IMR-90 (cell line): ENCODE data around the gene CACNA2D3. TPM values are rescaled to one million over a fixed set of nuclear protein-coding genes. Genes with fewer than 3 reads are reported as not detected.

Experiments
- ATAC-seq: fragments of 200-7000 bp; cut with Tn5 transposase; 2 replicates; pipeline ENCODE4 v1.9.1; 2020; ENCODE audit warnings: low read depth, mild to moderate bottlenecking, moderate library complexity
- BruUV-seq: library from RNA; stranded (reverse); fragments of 400-500 nt; replicated peaks from 2 replicates; lab custom pipeline; 2021; lab: Mats Ljungman, UMichigan
- CTCF ChIA-PET: fragments of 300-600 bp; formaldehyde crosslinking; extraction: SDS; loops from one replicate; lab custom pipeline; 2021; ENCODE audit warnings: antibody characterized with exemption; lab: Yijun Ruan, JAX
- POLR2A ChIA-PET: fragments of 300-600 bp; sonication (Branson Sonifier 250); formaldehyde crosslinking; loops from one replicate; lab custom pipeline; 2022; ENCODE audit warnings: antibody characterized with exemption; ENCODE audit not compliant: unreplicated experiment; lab: Charles Lee
- DNase-seq: peaks from one replicate; pipeline ENCODE4 v3.0.0; 2013
- H2AFZ ChIP-seq: replicated peaks from 2 replicates; pipeline ENCODE3; 2013; ENCODE audit warnings: low read length, mild to moderate bottlenecking; ENCODE audit not compliant: poor library complexity
- H2AK5ac ChIP-seq: 2 replicates; pipeline ENCODE4 v1.6.1; 2013; ENCODE audit warnings: low read depth, low read length, inconsistent platforms
- H2AK9ac ChIP-seq: replicated peaks from 2 replicates; pipeline ENCODE3; 2013; ENCODE audit warnings: mild to moderate bottlenecking, low read depth, low read length, moderate library complexity; ENCODE audit not compliant: poor library complexity
- H2BK120ac ChIP-seq: 2 replicates; pipeline ENCODE4 v1.6.1; 2013; ENCODE audit warnings: low read depth, low read length, inconsistent platforms
- H2BK15ac ChIP-seq: 3 replicates; pipeline ENCODE4 v1.6.1; 2013; ENCODE audit warnings: low read depth, low read length, inconsistent platforms
- H2BK20ac ChIP-seq: 2 replicates; pipeline ENCODE4 v1.6.1; 2013; ENCODE audit warnings: low read depth, mild to moderate bottlenecking, inconsistent platforms, low read length, moderate library complexity
- H2BK5ac ChIP-seq: 2 replicates; pipeline ENCODE4 v1.6.1; 2013; ENCODE audit warnings: mild to moderate bottlenecking, low read depth, low read length, inconsistent platforms; ENCODE audit not compliant: poor library complexity, severe bottlenecking
- H3K14ac ChIP-seq: replicated peaks from 2 replicates; pipeline ENCODE4 v1.6.1; 2013; ENCODE audit warnings: low read depth, low read length, inconsistent platforms
- H3K18ac ChIP-seq: 2 replicates; pipeline ENCODE4 v1.6.1; 2013; ENCODE audit warnings: low read depth, low read length, control low read depth
- H3K23ac ChIP-seq: 2 replicates; pipeline ENCODE4 v1.6.1; 2013; ENCODE audit warnings: low read depth, low read length, inconsistent platforms
- H3K27ac ChIP-seq: 2 replicates; pipeline ENCODE4 v1.5.1; 2013; ENCODE audit warnings: mild to moderate bottlenecking, control low read depth, low read length; ENCODE audit not compliant: insufficient read depth
- H3K27me3 ChIP-seq: 2 replicates; pipeline ENCODE4 v1.6.1; 2013; ENCODE audit warnings: low read length; ENCODE audit not compliant: control insufficient read depth, insufficient read depth
- H3K36me3 ChIP-seq: 2 replicates; pipeline ENCODE4 v1.6.1; 2013; ENCODE audit warnings: low read length, mixed read lengths; ENCODE audit not compliant: control insufficient read depth, insufficient read depth
- H3K4ac ChIP-seq: 2 replicates; pipeline ENCODE4 v1.6.1; 2013; ENCODE audit warnings: low read depth, low read length, inconsistent platforms
- H3K4me1 ChIP-seq: 2 replicates; pipeline ENCODE4 v1.6.1; 2013; ENCODE audit warnings: low read length, mixed read lengths; ENCODE audit not compliant: control insufficient read depth, insufficient read depth
- H3K4me2 ChIP-seq: 2 replicates; pipeline ENCODE4 v1.6.1; 2013; ENCODE audit warnings: low read depth, mild to moderate bottlenecking, control low read depth, low read length, moderate library complexity
- H3K4me3 ChIP-seq: 2 replicates; pipeline ENCODE4 v1.5.1; 2013; ENCODE audit warnings: low read depth, mild to moderate bottlenecking, control low read depth, low read length, moderate library complexity; ENCODE audit not compliant: insufficient read depth
- H3K56ac ChIP-seq: 2 replicates; pipeline ENCODE4 v1.6.1; 2013; ENCODE audit warnings: low read length, inconsistent platforms; ENCODE audit not compliant: insufficient read depth; ENCODE audit errors: extremely low read depth
- H3K79me1 ChIP-seq, 2 experiments: 2 replicates each; pipeline ENCODE4 v1.6.1; 2013; ENCODE audit warnings: low read length in 2 of 2, inconsistent platforms in 1 of 2, low read depth in 1 of 2
- H3K9ac ChIP-seq: 2 replicates; pipeline ENCODE4 v1.6.1; 2013; ENCODE audit warnings: low read depth, low read length, control low read depth
- H3K9me1 ChIP-seq: 2 replicates; pipeline ENCODE4 v1.6.1; 2013; ENCODE audit warnings: low read length, inconsistent platforms; ENCODE audit not compliant: insufficient read depth
- H3K9me3 ChIP-seq: 2 replicates; pipeline ENCODE4 v1.6.1; 2013; ENCODE audit warnings: low read length; ENCODE audit not compliant: control insufficient read depth, insufficient read depth
- H4K20me1 ChIP-seq: 2 replicates; pipeline ENCODE4 v1.6.1; 2013; ENCODE audit warnings: low read length, inconsistent platforms; ENCODE audit not compliant: insufficient read depth
- H4K5ac ChIP-seq: 2 replicates; pipeline ENCODE4 v1.6.1; 2013; ENCODE audit warnings: mild to moderate bottlenecking, low read depth, low read length, control low read depth
- H4K8ac ChIP-seq, 2 experiments: 2 replicates each; pipeline ENCODE4 v1.6.1; 2013; ENCODE audit warnings: low read depth in 2 of 2, low read length in 2 of 2, control low read depth in 1 of 2, inconsistent platforms in 1 of 2
- H4K91ac ChIP-seq: 2 replicates; pipeline ENCODE4 v1.6.1; 2013; ENCODE audit warnings: low read depth, low read length, inconsistent platforms; ENCODE audit not compliant: insufficient read depth
- BHLHE40 ChIP-seq: fragments of 150-350 bp; IDR thresholded peaks from 2 replicates; pipeline ENCODE4 v1.6.1; 2016; ENCODE audit warnings: mild to moderate bottlenecking, low read depth, low read length
- CEBPB ChIP-seq: IDR thresholded peaks from 2 replicates; pipeline ENCODE4 v1.6.1; 2012; ENCODE audit warnings: low read depth, low read length, improper control_type of control experiment
- CHD1 ChIP-seq: IDR thresholded peaks from 2 replicates; pipeline ENCODE4 v1.6.1; 2012; ENCODE audit warnings: low read depth, low read length, improper control_type of control experiment
- CTCF ChIP-seq: conservative IDR thresholded peaks from 2 replicates; pipeline ENCODE4 v1.5.1; 2012; ENCODE audit warnings: mild to moderate bottlenecking, low read depth, low read length, improper control_type of control experiment
- MAFK ChIP-seq: IDR thresholded peaks from 2 replicates; pipeline ENCODE4 v1.6.1; 2012; ENCODE audit warnings: low read depth, low read length, improper control_type of control experiment
- MAZ ChIP-seq: IDR thresholded peaks from 2 replicates; pipeline ENCODE4 v1.6.1; 2012; ENCODE audit warnings: low read depth, mild to moderate bottlenecking, low read length, improper control_type of control experiment, moderate library complexity, borderline replicate concordance
- MXI1 ChIP-seq: IDR thresholded peaks from 2 replicates; pipeline ENCODE4 v1.6.1; 2012; ENCODE audit warnings: low read depth, mild to moderate bottlenecking, low read length, moderate library complexity, borderline replicate concordance
- NFE2L2 ChIP-seq: fragments of 150-350 bp; IDR thresholded peaks from 2 replicates; pipeline ENCODE4 v1.6.1; 2016; ENCODE audit warnings: low read depth, mild to moderate bottlenecking, low read length
- POLR2A ChIP-seq: IDR thresholded peaks from 2 replicates; pipeline ENCODE4 v1.6.1; 2012; ENCODE audit warnings: mild to moderate bottlenecking, low read depth, low read length
- RAD21 ChIP-seq: IDR thresholded peaks from 2 replicates; pipeline ENCODE4 v1.6.1; 2012; ENCODE audit warnings: low read length, improper control_type of control experiment
- RCOR1 ChIP-seq: IDR thresholded peaks from 2 replicates; pipeline ENCODE4 v1.6.1; 2012; ENCODE audit warnings: mild to moderate bottlenecking, low read length, improper control_type of control experiment; ENCODE audit not compliant: insufficient replicate concordance
- RFX5 ChIP-seq: IDR thresholded peaks from 2 replicates; pipeline ENCODE4 v1.8.0; 2012; ENCODE audit warnings: low read depth, mild to moderate bottlenecking, low read length, moderate library complexity
- SMC3 ChIP-seq: fragments of 150-350 bp; IDR thresholded peaks from 2 replicates; pipeline ENCODE4 v1.6.1; 2016; ENCODE audit warnings: low read depth, mild to moderate bottlenecking, antibody characterized with exemption, low read length, moderate library complexity
- WGBS, 2 experiments: methylation state at CpG; one replicate each; pipeline versions ENCODE4 v1.1.5 to v1.1.7; 2013; ENCODE audit warnings: missing lambda C conversion rate in 2 of 2; ENCODE audit not compliant: insufficient read length in 1 of 2; ENCODE audit errors: extremely low coverage in 2 of 2; 5-methylcytosine and 5-hydroxymethylcytosine counted together
- dilution Hi-C: fragments of 300-500 bp; cut with HindIII; formaldehyde crosslinking; loops from one replicate; pipeline ENCODE4 v1.14.3; 2018; ENCODE audit warnings: low sequenced_read_pairs; ENCODE audit not compliant: unreplicated experiment
- in situ Hi-C: fragments of 300-500 bp; cut with MboI; formaldehyde crosslinking; loops from 3 replicates; pipeline ENCODE4 v1.14.3; 2019; ENCODE audit warnings: low sequenced_read_pairs, inconsistent platforms, mixed read lengths
- intact Hi-C: fragments of 100-400 bp; cut with micrococcal nuclease; formaldehyde crosslinking; loops from 2 replicates; pipeline ENCODE4 v1.10.0; 2022
- polyA plus RNA-seq, 3 experiments: library from polyadenylated mRNA; depleted of rRNA; stranded (reverse); fragments of >200 nt; gene quantifications; 2 replicates each; pipeline ENCODE4 v1.2.3, GENCODE V29; 2012; ENCODE audit warnings: low replicate concordance in 1 of 3
- total RNA-seq: library from RNA; depleted of rRNA; stranded (reverse); fragments of >200 nt; gene quantifications from 2 replicates; pipeline ENCODE4 v1.2.3, GENCODE V29; 2012
- TF ChIP-seq, protein P1 (sequence below): fragments of 150-350 bp; IDR thresholded peaks from 2 replicates; pipeline ENCODE4 v1.6.1; 2017; ENCODE audit warnings: mild to moderate bottlenecking, antibody characterized with exemption, low read length, low read depth

The CACNA2D3 gene
- total and polyA plus RNA-seq, 2 of the 4 experiments (the other 2 are of a cell fraction) = 0.36 to 0.41 TPM

DNA sequence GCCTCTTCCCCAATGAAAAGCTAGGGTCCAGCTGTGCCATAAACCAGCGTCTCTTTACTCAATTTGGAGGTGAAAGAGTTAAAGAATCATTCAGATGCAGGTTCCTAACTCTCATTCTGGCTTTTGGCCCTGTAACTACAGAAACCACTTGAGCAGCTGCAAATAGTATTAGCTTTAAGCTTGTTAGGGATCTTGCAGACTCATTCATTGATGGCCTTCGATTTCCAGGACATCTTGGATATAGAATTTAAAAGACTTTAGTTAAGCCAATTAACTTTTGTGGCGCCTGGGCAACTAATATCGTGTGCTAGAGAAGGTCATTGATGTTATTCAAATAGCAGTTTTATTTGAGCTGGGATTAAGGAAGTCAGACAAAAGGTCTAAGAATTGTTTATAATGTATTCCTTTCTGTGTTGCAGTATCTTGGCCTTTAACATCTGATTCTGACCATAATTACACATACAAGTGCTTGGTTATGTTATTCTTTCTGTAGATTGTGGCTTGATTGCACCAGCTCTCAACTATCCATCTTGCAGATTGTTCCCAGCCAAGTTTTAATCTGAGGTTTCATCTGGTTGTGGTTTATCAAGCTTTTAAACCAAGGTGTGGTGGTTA, 185.3 kb downstream of the CACNA2D3 start:
- H3K18ac ChIP-seq = no peak overlapping the region
- H3K9me1 ChIP-seq = no peaks in the 10 kb centered on the region
- H3K27me3 ChIP-seq = no peaks in the 10 kb centered on the region
- BruUV-seq = no TSS peak
- no peak overlapping the region for H2BK15ac ChIP-seq
- H3K79me1 ChIP-seq = no peaks in the 10 kb centered on the region
- H4K8ac ChIP-seq = no peak overlapping the region
- intact Hi-C loops (no loop called here), in situ Hi-C loops (no loop called here), dilution Hi-C loops (no loop called here)
- H4K5ac ChIP-seq = no peak overlapping the region
- no peak overlapping the region for H3K27ac ChIP-seq
- no peaks in the 10 kb centered on the region for H4K20me1 ChIP-seq
- no peak overlapping the region for H3K9ac ChIP-seq
- ChIA-PET POLR2A (no interaction called here), CTCF (no interaction called here)
- DNase-seq = no peak
- H3K9me3 ChIP-seq = peaks cover 15% of the 10 kb centered on the region
- H3K4me3 ChIP-seq = no peak overlapping the region
- H3K4me1 ChIP-seq = no peaks in the 10 kb centered on the region
- no peak overlapping the region for H3K23ac ChIP-seq
- no peak overlapping the region for H3K56ac ChIP-seq
- no peak for ATAC-seq
- H2BK5ac ChIP-seq = no peak overlapping the region
- no peak overlapping the region for H3K14ac ChIP-seq
- H3K4ac ChIP-seq = no peak overlapping the region
- H3K36me3 ChIP-seq = no peaks in the 10 kb centered on the region
- no peak overlapping the region for H2AFZ ChIP-seq
- no peak overlapping the region for H2AK9ac ChIP-seq
- H2BK120ac ChIP-seq = no peak overlapping the region
- H2BK20ac ChIP-seq = no peak overlapping the region
- H2AK5ac ChIP-seq = no peak overlapping the region
- TF ChIP-seq CEBPB (no peak), CHD1 (no peak), NFE2L2 (no peak), RAD21 (no peak), CTCF (no peak), MXI1 (no peak), MAZ (no peak), RCOR1 (no peak), MAFK (no peak), POLR2A (no peak), SMC3 (no peak), RFX5 (no peak), BHLHE40 (no peak)
- TF ChIP-seq, protein P1, sequence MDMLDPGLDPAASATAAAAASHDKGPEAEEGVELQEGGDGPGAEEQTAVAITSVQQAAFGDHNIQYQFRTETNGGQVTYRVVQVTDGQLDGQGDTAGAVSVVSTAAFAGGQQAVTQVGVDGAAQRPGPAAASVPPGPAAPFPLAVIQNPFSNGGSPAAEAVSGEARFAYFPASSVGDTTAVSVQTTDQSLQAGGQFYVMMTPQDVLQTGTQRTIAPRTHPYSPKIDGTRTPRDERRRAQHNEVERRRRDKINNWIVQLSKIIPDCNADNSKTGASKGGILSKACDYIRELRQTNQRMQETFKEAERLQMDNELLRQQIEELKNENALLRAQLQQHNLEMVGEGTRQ = no peak
- H3K4me2 ChIP-seq = no peak overlapping the region
- H4K91ac ChIP-seq = no peak overlapping the region
- WGBS, 2 experiments = no CpG with 5 or more reads among the region's 4 CpGs
